AG09319 (cell line): ENCODE measurements around the gene FGG.

Source experiments
- DNase-seq: peaks from one replicate; pipeline ENCODE4 v3.0.0-alpha.2; 2010; ENCODE audit warnings: low read depth; ENCODE audit errors: extremely low read depth
- CTCF ChIP-seq: IDR thresholded peaks from 2 replicates; pipeline ENCODE4 v1.5.1; 2011; ENCODE audit warnings: low read depth, mild to moderate bottlenecking, inconsistent platforms, low read length, moderate library complexity

FGG gene

DNA sequence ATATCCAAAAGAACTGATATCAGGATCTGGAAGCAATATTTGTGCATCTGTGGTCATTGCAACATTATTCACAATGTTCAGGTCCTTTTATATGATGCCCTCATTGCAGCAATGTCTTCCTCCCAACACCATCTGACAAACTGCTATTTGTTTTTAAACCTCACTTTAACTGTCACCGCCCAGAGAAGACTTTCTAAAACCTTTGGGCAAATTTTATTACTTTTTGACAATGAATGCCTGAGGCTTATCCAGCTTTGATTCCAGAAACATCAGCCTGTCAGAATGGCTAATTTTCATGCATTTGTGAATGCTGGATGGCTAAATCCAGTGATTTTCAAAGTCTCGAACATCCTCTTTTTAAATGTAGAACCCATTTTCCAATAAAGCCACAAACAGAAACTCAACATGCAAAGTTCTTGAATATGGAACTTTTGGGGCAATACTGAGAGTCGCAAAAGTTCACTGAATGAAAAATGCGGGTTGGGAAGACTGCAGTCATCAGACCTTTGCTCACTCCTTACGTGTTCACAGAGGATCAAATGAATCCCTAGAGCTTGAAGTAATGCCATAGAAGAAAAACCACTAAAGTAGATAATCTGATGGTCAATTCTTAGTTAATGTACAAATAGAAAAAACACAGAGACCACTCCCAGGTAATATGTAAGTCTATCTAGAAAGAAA, 39.1 kb downstream of the FGG start:
- no peak for TF ChIP-seq CTCF
- no peak for DNase-seq

DNA sequence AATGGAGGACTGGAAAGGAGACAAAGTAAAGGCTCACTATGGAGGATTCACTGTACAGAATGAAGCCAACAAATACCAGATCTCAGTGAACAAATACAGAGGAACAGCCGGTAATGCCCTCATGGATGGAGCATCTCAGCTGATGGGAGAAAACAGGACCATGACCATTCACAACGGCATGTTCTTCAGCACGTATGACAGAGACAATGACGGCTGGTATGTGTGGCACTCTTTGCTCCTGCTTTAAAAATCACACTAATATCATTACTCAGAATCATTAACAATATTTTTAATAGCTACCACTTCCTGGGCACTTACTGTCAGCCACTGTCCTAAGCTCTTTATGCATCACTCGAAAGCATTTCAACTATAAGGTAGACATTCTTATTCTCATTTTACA, 42.9 kb downstream of the FGG start:
- DNase-seq, result no peak
- TF ChIP-seq CTCF, result no peak

DNA sequence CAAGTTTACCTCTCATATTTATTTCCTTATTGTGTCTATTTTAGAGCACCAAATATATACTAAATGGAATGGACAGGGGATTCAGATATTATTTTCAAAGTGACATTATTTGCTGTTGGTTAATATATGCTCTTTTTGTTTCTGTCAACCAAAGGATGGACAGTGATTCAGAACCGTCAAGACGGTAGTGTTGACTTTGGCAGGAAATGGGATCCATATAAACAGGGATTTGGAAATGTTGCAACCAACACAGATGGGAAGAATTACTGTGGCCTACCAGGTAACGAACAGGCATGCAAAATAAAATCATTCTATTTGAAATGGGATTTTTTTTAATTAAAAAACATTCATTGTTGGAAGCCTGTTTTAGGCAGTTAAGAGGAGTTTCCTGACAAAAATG, 43.4 kb downstream of the FGG start:
- DNase-seq, result no peak
- TF ChIP-seq CTCF, result no peak

DNA sequence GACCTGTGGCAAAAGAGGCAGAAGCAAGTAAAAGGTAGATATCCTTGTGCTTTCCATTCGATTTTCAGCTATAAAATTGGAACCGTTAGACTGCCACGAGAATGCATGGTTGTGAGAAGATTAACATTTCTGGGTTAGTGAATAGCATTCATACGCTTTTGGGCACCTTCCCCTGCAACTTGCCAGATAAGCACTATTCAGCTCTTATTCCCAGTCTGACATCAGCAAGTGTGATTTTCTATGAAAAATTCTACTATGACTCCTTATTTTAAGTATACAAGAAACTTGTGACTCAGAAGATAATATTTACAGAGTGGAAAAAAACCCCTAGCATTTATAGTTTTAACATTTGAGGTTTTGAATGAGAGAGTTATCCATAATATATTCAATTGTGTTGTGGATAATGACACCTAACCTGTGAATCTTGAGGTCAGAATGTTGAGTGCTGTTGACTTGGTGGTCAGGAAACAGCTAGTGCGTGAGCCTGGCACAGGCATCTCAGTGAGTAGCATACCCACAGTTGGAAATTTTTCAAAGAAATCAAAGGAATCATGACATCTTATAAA, 45.7 kb downstream of the FGG start:
- no peak for TF ChIP-seq CTCF

GRCh38 chr4:154565704-154566103, 46.8 kb downstream of the FGG start:
- DNase-seq, result no peak
- no peak for TF ChIP-seq CTCF

More for the DNA sequence above, 45.7 kb downstream of the FGG start:
- no peak for DNase-seq

- TF ChIP-seq CTCF, result no peak
- no peak for DNase-seq
These were observed 48.1 kb downstream of the FGG start for GRCh38 chr4:154564311-154564710.

- TF ChIP-seq CTCF, result no peak
- no peak for DNase-seq
These were observed 49.7 kb downstream of the FGG start, which contains the start of gene FGB for GRCh38 chr4:154562697-154563254. Gene FGB (plus strand): TSS chr4:154563011. CDS start chr4:154563019, 8 bp downstream.
